HFFc6 (cell line): ENCODE data around the gene NTN3. TPM values are rescaled to one million over a fixed set of nuclear protein-coding genes. Genes with fewer than 3 reads are reported as not detected.

ENCODE experiments used
- DNase-seq: peaks from one replicate; pipeline ENCODE4 v3.0.0-alpha.2; 2018
- H3K27ac Mint-ChIP-seq: 2 replicates; pipeline ENCODE4 v1.8.0; 2020; ENCODE audit warnings: mild to moderate bottlenecking, mixed read lengths
- H3K27me3 Mint-ChIP-seq: 2 replicates; pipeline ENCODE4 v1.8.0; 2021; ENCODE audit warnings: mild to moderate bottlenecking, moderate library complexity, mixed read lengths; ENCODE audit not compliant: insufficient read depth
- H3K36me3 Mint-ChIP-seq: 2 replicates; pipeline ENCODE4 v1.8.0; 2021; ENCODE audit warnings: low read depth, mixed read lengths
- H3K4me1 Mint-ChIP-seq: 2 replicates; pipeline ENCODE4 v1.8.0; 2020; ENCODE audit warnings: low read depth, mixed read lengths
- H3K4me3 Mint-ChIP-seq: 2 replicates; pipeline ENCODE4 v1.8.0; 2020; ENCODE audit warnings: mild to moderate bottlenecking, moderate library complexity, mixed read lengths
- H3K9me3 Mint-ChIP-seq: 2 replicates; pipeline ENCODE4 v1.8.0; 2020; ENCODE audit warnings: mild to moderate bottlenecking, mixed read lengths
- total RNA-seq, 6 experiments: library from RNA; stranded (reverse); fragmentation: NEBNext Ultra II Directional; extraction: Animal tissue kit (Norgen Biotek cat#: 25700); gene quantifications; 2 replicates in 1 of 6; 3 replicates in 5 of 6; pipeline ENCODE4 v1.2.3, GENCODE V29; 2021
- TF ChIP-seq, protein P1 (sequence below): fragments of 200-600 bp; sonication (generic); IDR thresholded peaks from 2 replicates; pipeline ENCODE4 v1.5.0; 2021; ENCODE audit warnings: antibody characterized with exemption, mild to moderate bottlenecking

NTN3 gene
- total RNA-seq, 6 experiments from 2014 or later: 0.22 to 0.47 (median 0.33) TPM

- TF ChIP-seq, protein P1, sequence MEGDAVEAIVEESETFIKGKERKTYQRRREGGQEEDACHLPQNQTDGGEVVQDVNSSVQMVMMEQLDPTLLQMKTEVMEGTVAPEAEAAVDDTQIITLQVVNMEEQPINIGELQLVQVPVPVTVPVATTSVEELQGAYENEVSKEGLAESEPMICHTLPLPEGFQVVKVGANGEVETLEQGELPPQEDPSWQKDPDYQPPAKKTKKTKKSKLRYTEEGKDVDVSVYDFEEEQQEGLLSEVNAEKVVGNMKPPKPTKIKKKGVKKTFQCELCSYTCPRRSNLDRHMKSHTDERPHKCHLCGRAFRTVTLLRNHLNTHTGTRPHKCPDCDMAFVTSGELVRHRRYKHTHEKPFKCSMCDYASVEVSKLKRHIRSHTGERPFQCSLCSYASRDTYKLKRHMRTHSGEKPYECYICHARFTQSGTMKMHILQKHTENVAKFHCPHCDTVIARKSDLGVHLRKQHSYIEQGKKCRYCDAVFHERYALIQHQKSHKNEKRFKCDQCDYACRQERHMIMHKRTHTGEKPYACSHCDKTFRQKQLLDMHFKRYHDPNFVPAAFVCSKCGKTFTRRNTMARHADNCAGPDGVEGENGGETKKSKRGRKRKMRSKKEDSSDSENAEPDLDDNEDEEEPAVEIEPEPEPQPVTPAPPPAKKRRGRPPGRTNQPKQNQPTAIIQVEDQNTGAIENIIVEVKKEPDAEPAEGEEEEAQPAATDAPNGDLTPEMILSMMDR: no peak
- H3K27me3 Mint-ChIP-seq: no peaks in the 10 kb centered on the region
- no peak overlapping the region for H3K27ac Mint-ChIP-seq
- no peaks in the 10 kb centered on the region for H3K9me3 Mint-ChIP-seq
- no peaks in the 10 kb centered on the region; the same call in 1 of the 2 replicates for H3K36me3 Mint-ChIP-seq
- H3K4me1 Mint-ChIP-seq: peaks cover 5% of the 10 kb centered on the region; the same call in 1 of the 2 replicates
- H3K4me3 Mint-ChIP-seq: no peak overlapping the region
- no peak for DNase-seq
Observed at GRCh38 chr16:2501946-2502895, 31.1 kb downstream of the NTN3 start.

GRCh38 chr16:2505695-2506094 lies 34.6 kb downstream of the NTN3 start:
- no peaks in the 10 kb centered on the region for H3K9me3 Mint-ChIP-seq
- no peak overlapping the region for H3K4me3 Mint-ChIP-seq
- peaks cover 5% of the 10 kb centered on the region; the same call in 1 of the 2 replicates for H3K4me1 Mint-ChIP-seq
- TF ChIP-seq, protein P1: no peak
- H3K27ac Mint-ChIP-seq: no peak overlapping the region
- H3K36me3 Mint-ChIP-seq: no peaks in the 10 kb centered on the region
- H3K27me3 Mint-ChIP-seq: no peaks in the 10 kb centered on the region
- no peak for DNase-seq

DNA sequence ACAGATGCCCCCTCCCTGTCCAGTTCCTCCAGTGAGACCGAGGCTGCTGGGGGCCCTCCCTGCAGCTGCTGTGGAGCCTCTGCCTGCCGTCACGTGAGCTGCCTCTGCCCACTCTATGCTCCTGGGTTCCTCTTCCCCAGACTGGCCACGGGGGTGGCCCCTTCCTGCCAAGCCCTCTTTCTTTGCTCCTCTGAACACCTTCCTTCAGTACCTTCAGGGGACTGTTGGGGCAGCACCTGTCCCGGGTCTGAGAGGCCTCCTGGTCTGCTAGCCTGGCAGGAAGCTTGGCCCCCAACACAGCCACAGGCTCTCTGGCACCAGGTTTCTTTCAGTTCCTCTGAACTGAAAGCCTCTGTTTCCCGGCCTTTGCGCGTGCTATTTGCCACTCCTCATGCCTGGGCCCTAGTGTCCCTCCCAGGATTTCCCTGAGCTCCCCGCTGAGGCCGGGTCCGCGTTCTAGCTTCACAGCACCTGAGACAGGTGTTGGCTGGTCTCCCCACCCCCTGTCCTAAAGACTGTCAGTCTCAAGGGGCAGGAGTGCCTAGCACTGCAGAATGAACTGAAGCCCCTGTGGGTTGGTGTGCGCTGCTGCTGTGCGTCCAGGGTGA lies 36.1 kb downstream of the NTN3 start:
- no peak overlapping the region for H3K27ac Mint-ChIP-seq
- H3K4me1 Mint-ChIP-seq: peaks cover 18% of the 10 kb centered on the region
- H3K27me3 Mint-ChIP-seq: no peaks in the 10 kb centered on the region
- H3K9me3 Mint-ChIP-seq: no peaks in the 10 kb centered on the region
- TF ChIP-seq, protein P1: no peak
- DNase-seq: no peak
- H3K36me3 Mint-ChIP-seq: no peaks in the 10 kb centered on the region
- H3K4me3 Mint-ChIP-seq: no peak overlapping the region

GRCh38 chr16:2507665-2508064 lies 36.6 kb downstream of the NTN3 start:
- H3K27me3 Mint-ChIP-seq: no peaks in the 10 kb centered on the region
- H3K4me1 Mint-ChIP-seq: peaks cover 21% of the 10 kb centered on the region

GRCh38 chr16:2508722-2509400 lies 37.8 kb downstream of the NTN3 start:
- TF ChIP-seq, protein P1: peak; percentile 16; the same call in 1 of the 2 replicates
- Mint-ChIP-seq H3K27me3 (no peaks in the 10 kb centered on the region), H3K9me3 (no peaks in the 10 kb centered on the region), H3K36me3 (no peaks in the 10 kb centered on the region), H3K27ac (no peak overlapping the region), H3K4me3 (no peak overlapping the region), H3K4me1 (peaks cover 22% of the 10 kb centered on the region)
- no peak for DNase-seq

More at GRCh38 chr16:2507665-2508064, 36.6 kb downstream of the NTN3 start:
- Mint-ChIP-seq H3K4me3 (no peak overlapping the region), H3K9me3 (no peaks in the 10 kb centered on the region), H3K36me3 (no peaks in the 10 kb centered on the region), H3K27ac (no peak overlapping the region)
- DNase-seq: no peak
- TF ChIP-seq, protein P1: no peak
